Naive thymus-derived CD8-positive, alpha-beta T cell (primary cell): ENCODE measurements around the gene NR1H2. TPM values are rescaled to one million over a fixed set of nuclear protein-coding genes. Genes with fewer than 3 reads are reported as not detected.

ENCODE experiments used
- ATAC-seq, 2 donors: fragments of 150-1000 bp; cut with Tn5 transposase in 1 of 2; sonication (Bioruptor Pico), chemical (Tn5 transposase) in 1 of 2; 1 replicate in 1 of 2; 2 replicates in 1 of 2; pipeline ENCODE4 v1.10.0; 2021; ENCODE audit warnings: mild to moderate bottlenecking in 2 of 2, moderate library complexity in 2 of 2
- POLR2A ChIA-PET: fragments of 350-600 bp; sonication (Branson Sonifier 250); formaldehyde crosslinking; loops from one replicate; lab custom pipeline; 2021; ENCODE audit warnings: antibody characterized with exemption; lab: Charles Lee
- DNase-seq, 10 donors: peaks; one replicate each; pipeline versions ENCODE4 v3.0.0 to v3.0.0-alpha.2; 2020 to 2022
- H3K27ac Mint-ChIP-seq, 10 donors: one replicate each; pipeline ENCODE4 v1.8.0; 2020 to 2022; ENCODE audit warnings: mild to moderate bottlenecking in 10 of 10, mixed read lengths in 10 of 10, moderate library complexity in 4 of 10, inconsistent platforms in 1 of 10
- H3K27me3 Mint-ChIP-seq, 5 donors: one replicate each; pipeline ENCODE4 v1.8.0; 2021 to 2022; ENCODE audit warnings: mixed read lengths in 5 of 5
- H3K36me3 Mint-ChIP-seq, 3 donors: one replicate each; pipeline ENCODE4 v1.8.0; 2020 to 2022; ENCODE audit warnings: mixed read lengths in 3 of 3, mild to moderate bottlenecking in 2 of 3, inconsistent platforms in 1 of 3
- H3K4me1 Mint-ChIP-seq, 4 donors: one replicate each; pipeline ENCODE4 v1.8.0; 2021 to 2022; ENCODE audit warnings: mixed read lengths in 4 of 4
- H3K4me3 Mint-ChIP-seq, 10 donors: one replicate each; pipeline ENCODE4 v1.8.0; 2020 to 2022; ENCODE audit warnings: mild to moderate bottlenecking in 10 of 10, mixed read lengths in 10 of 10, moderate library complexity in 6 of 10, inconsistent platforms in 1 of 10
- H3K9me3 Mint-ChIP-seq, 9 donors: one replicate each; pipeline ENCODE4 v1.8.0; 2020 to 2022; ENCODE audit warnings: mixed read lengths in 9 of 9, mild to moderate bottlenecking in 3 of 9, inconsistent platforms in 1 of 9, moderate library complexity in 1 of 9
- polyA plus RNA-seq, 3 donors: library from polyadenylated mRNA; unstranded; fragments of 300-500 nt; fragmentation: Illumina TruSeq; gene quantifications; one replicate each; pipeline ENCODE4 v1.2.3, GENCODE V29; 2021
- total RNA-seq, 8 experiments: library from RNA in 2 of 8; stranded (reverse) in 2 of 8; gene quantifications; one replicate each; pipeline ENCODE4 v1.2.3 and lab custom pipeline; 2021 to 2026

Gene NR1H2
- total and polyA plus RNA-seq, 5 experiments from 2014 or later: 69.6 to 107 (median 100) TPM

DNA sequence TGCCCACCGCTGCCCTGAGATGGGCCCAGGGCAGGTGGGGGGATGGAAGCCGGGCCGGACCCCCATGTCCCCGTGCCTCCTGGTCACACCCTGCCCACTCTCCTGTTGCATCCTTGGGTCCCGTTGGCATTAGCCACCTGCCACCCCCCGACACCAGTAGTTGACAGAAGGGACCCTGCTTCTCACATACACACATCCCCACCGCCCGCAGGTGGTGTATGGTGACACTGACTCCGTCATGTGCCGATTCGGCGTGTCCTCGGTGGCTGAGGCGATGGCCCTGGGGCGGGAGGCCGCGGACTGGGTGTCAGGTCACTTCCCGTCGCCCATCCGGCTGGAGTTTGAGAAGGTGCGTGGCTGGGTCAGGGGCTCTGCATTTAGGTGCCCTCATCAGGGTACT, 37.3 kb downstream of the NR1H2 start:
- H3K4me3 Mint-ChIP-seq: no peak overlapping the region
- H3K4me1 Mint-ChIP-seq: peaks cover 0 to 8% (median 3%) of the 10 kb centered on the region in 4 donors
- peaks cover 0 to under 1% (median 0%) of the 10 kb centered on the region in 5 donors for H3K27me3 Mint-ChIP-seq
- DNase-seq (no peak), ATAC-seq (no peak)
- H3K9me3 Mint-ChIP-seq: no peaks in the 10 kb centered on the region
- no peak overlapping the region for H3K27ac Mint-ChIP-seq
- H3K36me3 Mint-ChIP-seq: peaks cover 0 to 3% (median 0%) of the 10 kb centered on the region in 3 donors
- POLR2A ChIA-PET: interaction anchor here (0.8 kb wide), 1 partner anchor 1337 kb away, joined by 3 read pairs; no protein-coding TSS in a partner anchor

DNA sequence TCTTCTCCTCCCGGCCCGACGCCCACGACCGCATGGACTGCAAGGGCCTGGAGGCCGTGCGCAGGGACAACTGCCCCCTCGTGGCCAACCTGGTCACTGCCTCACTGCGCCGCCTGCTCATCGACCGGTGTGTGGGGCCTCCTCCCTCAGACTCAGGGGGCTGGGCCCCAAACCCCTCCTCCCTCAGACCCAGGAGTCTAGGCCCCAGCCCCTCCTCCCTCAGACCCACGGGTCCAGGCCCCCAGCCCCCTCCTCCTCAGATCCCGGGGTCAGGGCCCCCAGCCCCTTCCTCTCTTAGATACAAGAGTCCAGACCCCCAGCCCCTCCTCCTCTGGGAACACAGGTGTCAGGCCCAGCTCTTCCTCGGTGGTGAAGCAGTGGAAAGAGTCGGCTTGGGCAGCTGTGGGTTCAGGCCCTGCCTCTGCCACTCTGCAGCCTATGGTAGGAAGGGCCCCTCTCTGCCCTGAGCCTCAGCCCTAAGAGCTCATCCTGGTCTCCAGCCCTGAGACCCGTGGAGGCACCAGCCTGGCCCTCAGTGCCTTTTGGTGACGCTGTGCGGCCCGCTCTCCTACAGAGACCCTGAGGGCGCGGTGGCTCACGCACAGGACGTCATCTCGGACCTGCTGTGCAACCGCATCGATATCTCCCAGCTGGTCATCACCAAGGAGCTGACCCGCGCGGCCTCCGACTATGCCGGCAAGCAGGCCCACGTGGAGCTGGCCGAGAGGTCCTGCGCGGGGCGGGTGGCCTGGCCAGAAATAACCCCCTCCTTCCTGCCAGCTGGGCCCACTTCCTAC, 38.8 kb downstream of the NR1H2 start:
- POLR2A ChIA-PET: interaction anchor here (1.2 kb wide), 1 partner anchor 58 kb away, joined by 5 read pairs; no protein-coding TSS in a partner anchor
- Mint-ChIP-seq H3K27ac (peak overlapping the region in 2 of 10 donors; percentile 19 to 74), H3K4me1 (peaks cover 5 to 17% (median 14%) of the 10 kb centered on the region in 4 donors)

DNA sequence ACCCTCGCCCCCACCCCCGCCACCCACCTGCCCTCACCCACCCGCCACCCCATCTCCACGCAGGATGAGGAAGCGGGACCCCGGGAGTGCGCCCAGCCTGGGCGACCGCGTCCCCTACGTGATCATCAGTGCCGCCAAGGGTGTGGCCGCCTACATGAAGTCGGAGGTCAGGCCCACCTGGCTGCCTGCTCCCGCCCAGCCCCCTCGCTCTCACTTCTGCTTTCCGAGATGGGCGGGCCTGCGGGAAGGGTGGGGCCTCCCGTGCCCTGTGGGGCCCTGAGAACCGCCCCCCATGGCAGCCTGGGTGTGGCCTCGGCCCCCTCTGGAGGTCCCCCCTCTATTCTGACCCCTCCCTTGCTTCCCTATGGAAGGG, 39.4 kb downstream of the NR1H2 start:
- ATAC-seq (peak in 1 of 2 donors; percentile 23), DNase-seq (peak in 2 of 10 donors; percentile 63 to 73)
- H3K27me3 Mint-ChIP-seq: peaks cover 11 to 22% (median 15%) of the 10 kb centered on the region in 5 donors
- peaks cover 6 to 21% (median 17%) of the 10 kb centered on the region in 4 donors for H3K4me1 Mint-ChIP-seq
- no peak overlapping the region for H3K4me3 Mint-ChIP-seq
- peaks cover 0 to 4% (median 0%) of the 10 kb centered on the region in 3 donors for H3K36me3 Mint-ChIP-seq
- POLR2A ChIA-PET: interaction anchor here (1.2 kb wide), 1 partner anchor 58 kb away, joined by 5 read pairs; no protein-coding TSS in a partner anchor
- H3K9me3 Mint-ChIP-seq: no peaks in the 10 kb centered on the region
- H3K27ac Mint-ChIP-seq: no peak overlapping the region

More for the DNA sequence above, 38.8 kb downstream of the NR1H2 start:
- Mint-ChIP-seq H3K9me3 (no peaks in the 10 kb centered on the region), H3K4me3 (peak overlapping the region in 1 of 10 donors; percentile 24), H3K36me3 (peaks cover 0 to 4% (median 0%) of the 10 kb centered on the region in 3 donors), H3K27me3 (peaks cover 8 to 16% (median 10%) of the 10 kb centered on the region in 5 donors)
- ATAC-seq (peak; percentile 88 to 93), DNase-seq (peak; percentile 56 to 81 (median 68))

DNA sequence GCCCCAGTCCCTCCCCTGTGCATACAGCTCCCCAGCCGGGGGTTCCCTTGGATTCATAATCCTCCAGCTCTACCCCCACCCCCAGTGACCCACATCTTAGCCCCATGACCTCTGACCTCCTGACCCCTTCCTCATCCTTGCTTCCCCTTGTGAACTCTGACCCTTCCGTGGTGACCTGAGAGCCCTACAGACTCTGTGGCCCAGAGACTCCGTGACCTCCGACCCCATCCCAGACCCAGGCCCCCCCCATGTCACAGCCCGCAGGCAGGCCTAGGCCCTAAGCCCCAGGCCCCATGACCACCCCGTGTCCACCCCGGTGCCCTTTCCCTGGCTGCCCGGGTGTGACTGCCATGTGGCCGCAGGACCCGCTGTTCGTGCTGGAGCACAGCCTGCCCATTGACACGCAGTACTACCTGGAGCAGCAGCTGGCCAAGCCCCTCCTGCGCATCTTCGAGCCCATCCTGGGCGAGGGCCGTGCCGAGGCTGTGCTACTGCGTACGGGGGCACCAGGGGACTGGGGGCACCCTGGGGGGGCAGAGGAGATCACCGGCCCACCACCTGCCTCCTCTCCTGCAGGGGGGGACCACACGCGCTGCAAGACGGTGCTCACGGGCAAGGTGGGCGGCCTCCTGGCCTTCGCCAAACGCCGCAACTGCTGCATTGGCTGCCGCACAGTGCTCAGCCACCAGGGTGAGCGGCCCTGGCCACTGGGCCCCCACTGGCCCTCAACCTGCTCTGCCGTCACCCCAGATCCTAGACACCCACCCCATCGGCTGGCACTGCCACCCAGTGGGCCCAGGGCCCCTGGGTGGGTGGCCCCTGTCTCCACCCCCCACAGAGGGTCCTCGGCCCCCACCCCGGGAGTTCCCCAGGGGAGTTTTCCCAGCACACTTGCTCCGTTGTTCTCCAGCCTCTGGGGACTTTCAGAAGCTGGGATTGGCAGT, 40.0 kb downstream of the NR1H2 start:
- Mint-ChIP-seq H3K27ac (no peak overlapping the region), H3K27me3 (peaks cover 14 to 28% (median 18%) of the 10 kb centered on the region in 5 donors), H3K9me3 (peaks cover 0 to 3% (median 0%) of the 10 kb centered on the region in 9 donors), H3K4me3 (no peak overlapping the region), H3K4me1 (peaks cover 6 to 25% (median 17%) of the 10 kb centered on the region in 4 donors), H3K36me3 (peaks cover 0 to 4% (median 0%) of the 10 kb centered on the region in 3 donors)
- POLR2A ChIA-PET: interaction anchor here (1.2 kb wide), 1 partner anchor 59 kb away, joined by 5 read pairs; no protein-coding TSS in a partner anchor
- DNase-seq (no peak), ATAC-seq (no peak)

DNA sequence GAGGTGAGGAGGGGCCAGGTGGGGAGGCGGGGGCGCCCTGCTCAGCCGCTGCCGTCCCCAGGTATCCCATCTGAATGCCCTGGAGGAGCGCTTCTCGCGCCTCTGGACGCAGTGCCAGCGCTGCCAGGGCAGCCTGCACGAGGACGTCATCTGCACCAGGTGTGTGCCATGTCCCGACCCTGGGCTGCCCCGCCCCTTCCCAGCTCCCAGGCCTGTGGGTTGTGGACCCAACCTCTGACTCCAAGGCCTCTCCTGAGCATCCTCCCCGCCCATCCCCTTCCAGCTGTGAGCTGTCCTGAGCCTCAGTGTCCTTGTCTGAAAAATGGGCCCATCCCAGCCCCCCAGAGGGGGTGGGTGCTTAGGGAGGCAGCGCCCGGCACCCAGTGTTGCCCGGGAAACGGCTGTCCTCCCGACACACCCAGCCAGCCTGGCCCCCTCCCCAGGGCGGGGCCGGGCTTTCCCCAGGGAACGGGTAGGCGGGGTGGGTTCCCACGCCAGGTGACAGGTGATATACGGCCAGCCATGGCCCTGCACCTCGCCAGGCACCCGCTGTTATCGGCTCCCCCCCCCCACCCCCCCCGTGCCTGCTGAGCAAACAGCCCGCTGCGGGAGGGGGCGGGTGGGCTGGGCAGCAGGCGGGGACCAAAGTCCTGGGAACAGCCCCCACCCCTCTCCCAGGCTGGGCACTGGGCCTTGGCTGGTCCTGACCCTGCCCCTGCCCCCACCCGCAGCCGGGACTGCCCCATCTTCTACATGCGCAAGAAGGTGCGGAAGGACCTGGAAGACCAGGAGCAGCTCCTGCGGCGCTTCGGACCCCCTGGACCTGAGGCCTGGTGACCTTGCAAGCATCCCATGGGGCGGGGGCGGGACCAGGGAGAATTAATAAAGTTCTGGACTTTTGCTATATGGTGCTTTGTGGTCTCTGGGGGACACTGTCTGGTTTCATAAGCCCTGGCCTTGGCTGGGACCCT, 41.1 kb downstream of the NR1H2 start:
- H3K9me3 Mint-ChIP-seq: peaks cover 0 to 3% (median 0%) of the 10 kb centered on the region in 9 donors
- ATAC-seq: no peak
- DNase-seq: no peak
- peaks cover 6 to 28% (median 17%) of the 10 kb centered on the region in 4 donors for H3K4me1 Mint-ChIP-seq
- H3K36me3 Mint-ChIP-seq: peaks cover 0 to 4% (median 0%) of the 10 kb centered on the region in 3 donors
- peaks cover 17 to 36% (median 23%) of the 10 kb centered on the region in 5 donors for H3K27me3 Mint-ChIP-seq
- POLR2A ChIA-PET: interaction anchor here (0.6 kb wide), 1 partner anchor 53 kb away, joined by 3 read pairs; no protein-coding TSS in a partner anchor
- no peak overlapping the region for H3K27ac Mint-ChIP-seq
- no peak overlapping the region for H3K4me3 Mint-ChIP-seq

DNA sequence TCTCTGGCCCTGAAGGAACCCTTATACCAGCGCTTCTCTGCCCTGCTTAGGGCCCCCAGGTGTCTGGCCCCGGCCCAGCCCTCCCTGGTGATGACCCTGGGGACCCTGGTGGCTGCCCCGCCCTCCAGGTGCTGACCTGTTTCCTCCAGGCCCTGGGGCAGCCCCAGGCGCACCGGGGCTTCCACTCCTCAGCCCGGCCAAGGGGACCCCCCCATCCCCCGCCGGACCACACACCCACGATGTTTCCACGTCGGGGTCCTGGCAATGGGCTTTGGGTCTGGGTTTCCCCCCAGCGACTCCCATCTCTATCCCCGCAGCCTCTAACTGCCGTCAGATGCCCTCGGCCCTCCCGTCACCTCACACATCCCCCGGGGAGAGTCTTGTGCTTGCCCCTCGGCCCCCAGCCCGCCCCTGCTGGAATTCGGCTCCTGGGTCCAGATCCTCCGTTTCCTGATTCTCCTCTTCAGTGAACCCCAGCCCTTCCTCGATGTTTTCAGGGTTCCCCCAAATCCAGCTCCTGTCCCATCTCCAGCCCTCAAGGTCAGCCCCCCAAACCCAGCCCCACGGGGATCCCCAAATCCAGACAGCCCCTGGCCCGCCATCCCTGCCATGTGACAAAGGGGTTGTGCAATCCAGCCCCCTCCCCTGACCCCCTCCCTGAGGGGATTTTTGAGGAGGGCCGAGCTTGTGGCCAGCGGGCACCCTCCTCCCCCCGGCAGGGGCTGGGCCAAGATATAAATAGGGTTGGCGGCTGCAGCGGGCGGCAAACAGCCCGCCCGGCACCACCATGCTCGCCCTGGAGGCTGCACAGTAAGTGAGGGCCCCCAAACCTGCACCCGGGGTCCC, 42.1 kb downstream of the NR1H2 start, which contains the start of gene SPIB:
TSS of gene SPIB (plus strand) at position 763 of the 846 bp plus-strand sequence. CDS start at position 788, 25 bp downstream.
- ATAC-seq (no peak), DNase-seq (no peak)
- Mint-ChIP-seq H3K4me3 (peak within 1 kb of the TSS in 3 of 10 donors; percentile 33 to 89 (median 56)), H3K4me1 (peaks cover 6 to 28% (median 17%) of the 10 kb centered on the region in 4 donors), H3K27me3 (peaks cover 17 to 44% (median 23%) of the 10 kb centered on the region in 5 donors), H3K9me3 (peaks cover 0 to 3% (median 0%) of the 10 kb centered on the region in 9 donors), H3K27ac (peak within 1 kb of the TSS in 6 of 10 donors; percentile 13 to 75 (median 44)), H3K36me3 (peaks cover 0 to 4% (median 0%) of the 10 kb centered on the region in 3 donors)
- POLR2A ChIA-PET: interaction anchor here (0.8 kb wide), 1 partner anchor 34 kb away, joined by 3 read pairs; the partner anchor contains the start of gene POLD1

DNA sequence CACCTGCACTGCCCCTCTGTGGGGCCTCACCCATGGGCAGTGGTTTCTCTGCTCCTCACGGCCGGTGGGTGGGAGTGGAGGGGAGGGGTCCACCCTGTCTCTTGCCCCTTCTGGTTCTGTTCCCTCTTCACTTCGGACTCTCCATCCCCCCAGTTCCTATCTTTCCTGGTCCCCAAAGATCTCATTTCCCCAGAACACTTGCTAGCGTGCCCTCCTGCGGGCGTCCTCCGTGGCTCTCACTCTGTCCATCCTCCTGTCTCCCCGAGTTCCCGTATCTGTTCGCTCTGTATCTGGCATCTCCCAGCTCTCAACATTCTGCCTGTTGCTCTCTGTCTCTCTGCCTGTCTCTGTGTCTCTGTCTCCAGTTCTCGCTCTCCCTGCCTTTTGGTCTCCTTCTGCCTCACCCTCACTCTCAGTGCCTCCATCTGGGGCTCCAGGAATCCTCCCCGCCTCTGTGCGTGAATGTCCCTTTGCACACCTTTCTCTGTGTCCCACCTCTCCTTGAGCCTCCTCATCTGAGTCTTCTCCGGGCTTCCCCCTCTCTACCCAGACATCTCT, 42.8 kb downstream of the NR1H2 start:
- DNase-seq: no peak
- ATAC-seq: no peak
- Mint-ChIP-seq H3K4me1 (peaks cover 6 to 32% (median 17%) of the 10 kb centered on the region in 4 donors), H3K9me3 (peaks cover 0 to 3% (median 0%) of the 10 kb centered on the region in 9 donors), H3K27me3 (peaks cover 17 to 51% (median 23%) of the 10 kb centered on the region in 5 donors), H3K27ac (peak overlapping the region in 6 of 10 donors; percentile 13 to 75 (median 44)), H3K36me3 (peaks cover 0 to 4% (median 0%) of the 10 kb centered on the region in 3 donors), H3K4me3 (peak overlapping the region in 3 of 10 donors; percentile 33 to 89 (median 56))
- POLR2A ChIA-PET: no interaction called here

DNA sequence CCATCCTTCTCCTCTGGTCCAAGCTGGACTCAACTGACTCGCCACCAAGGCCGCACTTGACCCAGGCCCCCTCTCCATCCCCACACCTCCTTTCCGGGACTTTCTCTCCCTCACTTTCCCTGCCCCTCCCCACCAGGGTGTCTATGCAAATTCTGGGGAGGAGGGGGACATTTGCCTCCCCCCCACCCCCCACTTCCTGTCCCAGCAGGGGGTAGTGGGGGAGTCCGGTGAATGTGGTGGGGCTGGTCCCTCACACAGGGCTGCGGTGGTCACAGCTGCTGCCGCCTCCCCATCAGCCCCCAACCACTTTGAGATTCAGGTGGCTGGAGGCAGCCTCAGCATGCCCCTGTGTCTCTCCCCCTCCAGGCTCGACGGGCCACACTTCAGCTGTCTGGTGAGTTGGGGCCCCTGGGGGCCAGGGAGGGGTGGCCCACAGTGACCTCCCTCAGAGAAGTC, 43.4 kb downstream of the NR1H2 start:
- peaks cover 17 to 52% (median 23%) of the 10 kb centered on the region in 5 donors for H3K27me3 Mint-ChIP-seq
- H3K4me1 Mint-ChIP-seq: peaks cover 6 to 32% (median 16%) of the 10 kb centered on the region in 4 donors
- no peak for ATAC-seq
- peaks cover 0 to 4% (median 0%) of the 10 kb centered on the region in 3 donors for H3K36me3 Mint-ChIP-seq
- peak overlapping the region in 3 of 10 donors; percentile 16 to 89 (median 56) for H3K4me3 Mint-ChIP-seq
- DNase-seq: no peak
- H3K27ac Mint-ChIP-seq: peak overlapping the region in 4 of 10 donors; percentile 13 to 58 (median 23)
- H3K9me3 Mint-ChIP-seq: peaks cover 0 to 3% (median 0%) of the 10 kb centered on the region in 9 donors
- POLR2A ChIA-PET: no interaction called here

DNA sequence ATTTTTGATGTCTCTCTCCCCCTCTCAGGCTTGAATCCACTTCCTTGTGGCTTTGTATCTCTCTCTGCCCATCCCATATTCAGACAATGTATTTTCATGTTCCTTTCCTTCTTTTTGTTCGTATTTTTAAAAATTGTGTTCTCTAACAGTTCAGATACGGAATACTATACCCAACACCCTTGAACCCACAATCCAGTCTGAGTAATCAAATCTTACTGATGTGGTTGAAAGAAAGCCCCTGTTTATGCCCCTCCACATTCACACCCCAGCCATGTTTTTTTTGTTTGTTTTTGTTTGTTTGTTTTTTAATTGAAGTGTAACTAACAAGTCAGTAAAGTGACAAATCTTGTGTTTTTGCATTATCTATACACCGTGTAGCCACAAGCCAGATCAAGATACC, 43.9 kb downstream of the NR1H2 start:
- Mint-ChIP-seq H3K4me3 (peak overlapping the region in 2 of 10 donors; percentile 56 to 89), H3K27ac (peak overlapping the region in 1 of 10 donors; percentile 17), H3K4me1 (peaks cover 6 to 29% (median 15%) of the 10 kb centered on the region in 4 donors), H3K27me3 (peaks cover 17 to 52% (median 23%) of the 10 kb centered on the region in 5 donors), H3K36me3 (peaks cover 0 to 4% (median 0%) of the 10 kb centered on the region in 3 donors), H3K9me3 (peaks cover 0 to 3% (median 0%) of the 10 kb centered on the region in 9 donors)
- DNase-seq (no peak), ATAC-seq (no peak)
- POLR2A ChIA-PET: no interaction called here

DNA sequence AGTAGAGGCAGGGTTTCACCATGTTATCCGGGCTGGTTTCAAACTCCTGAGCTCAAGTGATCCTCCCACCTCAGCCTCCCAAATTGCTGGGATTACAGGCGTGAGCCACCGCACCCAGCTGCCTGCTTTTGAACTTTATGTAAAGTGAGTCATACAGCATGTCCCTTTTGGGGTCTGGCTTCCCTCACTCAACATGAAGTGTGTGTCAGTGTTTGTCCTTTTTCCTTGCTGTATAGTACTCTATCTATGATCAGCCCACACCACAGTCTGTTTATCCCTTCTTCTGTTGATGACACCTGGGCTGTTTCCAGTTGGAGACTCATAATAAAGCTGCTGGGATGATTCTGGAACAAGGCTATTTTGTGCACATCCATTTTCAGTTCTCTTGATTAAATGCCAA, 44.6 kb downstream of the NR1H2 start:
- Mint-ChIP-seq H3K27me3 (peaks cover 17 to 52% (median 23%) of the 10 kb centered on the region in 5 donors), H3K27ac (no peak overlapping the region), H3K4me3 (peak overlapping the region in 1 of 10 donors; percentile 89), H3K9me3 (peaks cover 0 to 3% (median 0%) of the 10 kb centered on the region in 9 donors), H3K36me3 (peaks cover 0 to 4% (median 0%) of the 10 kb centered on the region in 3 donors), H3K4me1 (peaks cover 6 to 27% (median 15%) of the 10 kb centered on the region in 4 donors)
- POLR2A ChIA-PET: no interaction called here
- DNase-seq (no peak), ATAC-seq (no peak)
